Omental fat pad (tissue), 4 donors: ENCODE measurements around the gene CBLN1. TPM values are rescaled to one million over a fixed set of nuclear protein-coding genes. Genes with fewer than 3 reads are reported as not detected.

Experiments used
- ATAC-seq: fragments of 150-250 bp; one replicate; pipeline ENCODE4 v1.9.1; 2016; ENCODE audit warnings: mild to moderate bottlenecking, moderate library complexity; ENCODE audit not compliant: low FRiP score
- DNase-seq: peaks from one replicate; pipeline ENCODE4 v3.0.0-alpha.2; 2019; ENCODE audit warnings: low spot score
- total RNA-seq, 4 donors: library from RNA; depleted of rRNA; stranded (reverse); fragments of >200 nt; gene quantifications; one replicate each; pipeline ENCODE4 v1.1.0, GENCODE V29; 2016
- TF ChIP-seq, protein P1 (sequence below), 3 donors: fragments of 450-650 bp; IDR thresholded peaks; one replicate each; pipeline ENCODE4 v1.5.1; 2016 to 2017; ENCODE audit warnings: antibody characterized with exemption in 3 of 3, mild to moderate bottlenecking in 3 of 3, moderate library complexity in 2 of 3

The CBLN1 gene
- total RNA-seq, 4 donors from 2014 or later: 0.19 to 4.9 TPM; not detected in 2

DNA sequence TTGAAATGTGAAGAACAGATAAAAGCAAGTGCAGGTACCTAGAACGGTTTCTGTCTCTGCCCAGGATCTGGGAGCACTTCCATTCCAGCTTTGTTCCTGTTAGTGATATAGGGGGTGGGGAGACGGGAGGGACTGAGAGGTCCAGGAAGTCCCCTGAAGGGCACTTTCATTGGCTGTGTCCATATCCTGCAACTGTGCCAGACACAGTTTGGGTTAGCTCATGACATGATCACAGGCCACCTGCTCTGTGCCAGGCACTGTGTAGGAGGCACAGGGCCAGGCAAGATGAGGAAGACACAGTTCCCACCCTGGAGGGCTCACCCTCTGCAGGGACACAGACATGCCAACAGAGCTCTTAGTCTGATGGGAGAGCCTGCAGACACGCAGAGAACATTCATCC, 7.9 kb downstream of the CBLN1 start:
- no peak for DNase-seq
- no peak for ATAC-seq
- TF ChIP-seq, protein P1, sequence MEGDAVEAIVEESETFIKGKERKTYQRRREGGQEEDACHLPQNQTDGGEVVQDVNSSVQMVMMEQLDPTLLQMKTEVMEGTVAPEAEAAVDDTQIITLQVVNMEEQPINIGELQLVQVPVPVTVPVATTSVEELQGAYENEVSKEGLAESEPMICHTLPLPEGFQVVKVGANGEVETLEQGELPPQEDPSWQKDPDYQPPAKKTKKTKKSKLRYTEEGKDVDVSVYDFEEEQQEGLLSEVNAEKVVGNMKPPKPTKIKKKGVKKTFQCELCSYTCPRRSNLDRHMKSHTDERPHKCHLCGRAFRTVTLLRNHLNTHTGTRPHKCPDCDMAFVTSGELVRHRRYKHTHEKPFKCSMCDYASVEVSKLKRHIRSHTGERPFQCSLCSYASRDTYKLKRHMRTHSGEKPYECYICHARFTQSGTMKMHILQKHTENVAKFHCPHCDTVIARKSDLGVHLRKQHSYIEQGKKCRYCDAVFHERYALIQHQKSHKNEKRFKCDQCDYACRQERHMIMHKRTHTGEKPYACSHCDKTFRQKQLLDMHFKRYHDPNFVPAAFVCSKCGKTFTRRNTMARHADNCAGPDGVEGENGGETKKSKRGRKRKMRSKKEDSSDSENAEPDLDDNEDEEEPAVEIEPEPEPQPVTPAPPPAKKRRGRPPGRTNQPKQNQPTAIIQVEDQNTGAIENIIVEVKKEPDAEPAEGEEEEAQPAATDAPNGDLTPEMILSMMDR (IDR thresholded peaks at IDR 0.05): no peak

DNA sequence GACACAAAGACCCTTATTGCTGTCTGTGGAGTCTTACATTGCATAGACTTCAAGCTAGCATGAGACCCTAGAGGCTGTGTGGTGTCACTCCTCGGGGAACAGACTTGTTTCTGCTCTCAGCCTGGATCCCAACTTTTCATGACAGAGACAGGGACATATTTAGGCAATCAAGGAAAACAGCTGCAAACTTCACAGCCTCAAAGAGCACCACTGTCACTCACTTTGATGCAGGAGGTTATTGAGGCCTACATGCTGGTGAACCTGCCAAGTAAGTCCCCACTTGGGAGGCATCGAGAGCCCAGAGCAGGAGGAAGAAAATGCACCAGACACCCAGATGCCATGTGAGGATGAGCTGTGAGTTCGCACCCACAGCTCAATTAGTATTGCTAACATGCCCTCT, 10.3 kb downstream of the CBLN1 start:
- DNase-seq: no peak
- TF ChIP-seq, protein P1 (IDR thresholded peaks at IDR 0.05): no peak
- ATAC-seq: no peak

DNA sequence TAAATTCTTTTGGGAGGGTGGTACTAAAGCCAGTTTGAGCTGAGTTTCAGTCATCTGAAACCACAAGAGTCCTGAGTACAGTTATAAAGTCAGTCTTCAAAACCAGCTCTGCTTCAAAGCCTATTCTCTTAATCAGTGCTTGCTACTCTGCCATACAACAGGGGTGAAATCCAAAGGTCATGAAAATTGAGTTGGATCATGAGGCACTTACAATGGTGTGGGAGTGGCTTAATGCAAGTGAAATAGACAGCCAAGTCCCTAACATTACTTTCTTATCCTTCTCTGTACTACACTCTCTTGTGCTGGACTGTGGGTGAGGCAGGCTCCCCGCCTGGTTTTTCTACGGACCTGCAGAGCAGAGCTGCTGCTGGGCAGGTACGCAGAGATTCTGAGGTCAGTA, 12.4 kb downstream of the CBLN1 start:
- DNase-seq: no peak
- ATAC-seq: no peak
- TF ChIP-seq, protein P1 (IDR thresholded peaks at IDR 0.05): no peak

DNA sequence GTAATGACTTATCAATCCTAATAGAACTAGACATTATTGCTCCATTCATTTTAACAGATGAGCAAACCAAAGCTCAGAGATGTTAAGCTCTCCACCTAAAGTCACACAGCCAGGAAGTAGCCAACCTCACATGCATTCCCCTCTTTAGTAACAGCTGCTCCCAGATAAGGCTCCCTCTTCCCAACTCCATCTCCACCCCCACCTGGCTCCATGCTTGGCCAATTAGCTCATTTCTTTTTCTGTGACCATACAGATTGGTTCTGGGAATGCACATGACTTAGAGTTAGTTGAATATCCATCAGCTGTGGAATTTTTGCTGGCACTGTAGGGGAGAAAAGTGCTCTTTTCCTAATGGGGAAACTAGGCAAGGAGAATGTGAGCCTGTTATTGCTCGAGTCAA, 13.0 kb downstream of the CBLN1 start:
- ATAC-seq (no peak), DNase-seq (no peak)

DNA sequence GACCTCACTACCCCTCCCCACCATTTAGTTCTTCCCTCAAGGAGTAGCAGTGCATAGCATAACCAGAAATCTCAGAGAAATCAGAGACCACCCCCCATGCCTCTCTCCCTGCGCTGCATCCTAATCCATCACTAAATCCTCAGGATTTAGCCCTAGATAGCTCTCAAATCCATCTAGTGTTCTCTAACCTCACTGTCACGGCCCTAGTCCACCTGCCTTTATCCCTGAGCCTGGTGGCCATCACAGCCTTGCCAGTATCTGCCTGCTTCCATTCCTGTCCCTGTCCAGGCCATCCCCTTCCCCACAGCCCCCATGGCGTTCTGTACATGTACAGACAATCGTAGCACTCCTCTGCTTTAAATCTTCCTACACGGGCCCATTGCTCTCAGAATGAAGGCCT, 19.1 kb downstream of the CBLN1 start:
- DNase-seq (no peak), ATAC-seq (no peak)
- TF ChIP-seq, protein P1 (IDR thresholded peaks at IDR 0.05): no peak

More for the DNA sequence above, 13.0 kb downstream of the CBLN1 start:
- TF ChIP-seq, protein P1 (IDR thresholded peaks at IDR 0.05): no peak

DNA sequence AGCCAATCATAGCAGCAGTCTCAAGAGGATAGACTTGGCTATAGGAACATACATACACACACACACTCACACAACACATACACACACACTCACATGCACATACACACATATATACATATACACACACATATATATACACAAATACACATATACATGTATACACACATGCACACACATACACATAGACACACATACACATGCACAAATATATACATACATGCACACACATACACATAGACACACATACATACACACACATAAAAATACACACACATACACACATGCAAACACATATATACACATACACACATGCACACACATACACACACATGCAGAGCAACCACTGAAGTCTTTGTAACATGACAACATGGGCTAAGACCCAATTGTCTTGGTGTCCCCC, 19.7 kb downstream of the CBLN1 start:
- DNase-seq (no peak), ATAC-seq (no peak)
- TF ChIP-seq, protein P1 (IDR thresholded peaks at IDR 0.05): no peak

DNA sequence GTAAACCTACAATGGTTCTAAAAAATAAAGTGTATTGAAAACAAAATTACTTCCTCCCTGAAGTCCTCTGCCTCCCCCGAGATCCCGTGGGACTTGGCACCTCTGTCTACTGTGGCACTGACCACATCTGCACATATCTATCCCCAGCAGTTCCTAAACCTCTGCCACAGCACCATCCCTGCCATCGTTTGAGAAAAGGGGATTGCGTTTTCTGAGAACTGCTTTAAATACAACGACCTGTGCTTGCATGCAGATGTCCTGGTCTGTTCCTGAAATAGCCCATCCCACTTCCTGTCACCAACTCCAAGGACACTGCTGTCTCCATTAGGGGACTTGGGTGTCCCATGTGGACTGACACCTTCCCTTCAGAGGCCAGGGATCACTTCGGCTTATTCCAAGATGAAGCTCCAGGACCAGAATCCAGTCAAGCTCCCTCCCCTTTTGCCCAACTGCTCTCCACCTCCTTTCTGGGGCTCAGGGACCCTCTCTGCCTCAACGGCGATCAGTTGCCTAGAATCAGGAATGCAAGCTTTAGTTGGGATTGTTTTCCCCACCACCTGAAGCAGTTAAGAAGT, 20.6 kb downstream of the CBLN1 start:
- DNase-seq: no peak
- TF ChIP-seq, protein P1 (IDR thresholded peaks at IDR 0.05): no peak
- ATAC-seq: no peak
